NCI-H1436 treated with DMSO at 0.1 percent for 48 hours (cell line): ENCODE measurements around the gene FBLN1.

Experiments
- DNase-seq: peaks from one replicate; lab custom pipeline; 2025; lab: John Stamatoyannopoulos, UW

FBLN1 gene

DNA sequence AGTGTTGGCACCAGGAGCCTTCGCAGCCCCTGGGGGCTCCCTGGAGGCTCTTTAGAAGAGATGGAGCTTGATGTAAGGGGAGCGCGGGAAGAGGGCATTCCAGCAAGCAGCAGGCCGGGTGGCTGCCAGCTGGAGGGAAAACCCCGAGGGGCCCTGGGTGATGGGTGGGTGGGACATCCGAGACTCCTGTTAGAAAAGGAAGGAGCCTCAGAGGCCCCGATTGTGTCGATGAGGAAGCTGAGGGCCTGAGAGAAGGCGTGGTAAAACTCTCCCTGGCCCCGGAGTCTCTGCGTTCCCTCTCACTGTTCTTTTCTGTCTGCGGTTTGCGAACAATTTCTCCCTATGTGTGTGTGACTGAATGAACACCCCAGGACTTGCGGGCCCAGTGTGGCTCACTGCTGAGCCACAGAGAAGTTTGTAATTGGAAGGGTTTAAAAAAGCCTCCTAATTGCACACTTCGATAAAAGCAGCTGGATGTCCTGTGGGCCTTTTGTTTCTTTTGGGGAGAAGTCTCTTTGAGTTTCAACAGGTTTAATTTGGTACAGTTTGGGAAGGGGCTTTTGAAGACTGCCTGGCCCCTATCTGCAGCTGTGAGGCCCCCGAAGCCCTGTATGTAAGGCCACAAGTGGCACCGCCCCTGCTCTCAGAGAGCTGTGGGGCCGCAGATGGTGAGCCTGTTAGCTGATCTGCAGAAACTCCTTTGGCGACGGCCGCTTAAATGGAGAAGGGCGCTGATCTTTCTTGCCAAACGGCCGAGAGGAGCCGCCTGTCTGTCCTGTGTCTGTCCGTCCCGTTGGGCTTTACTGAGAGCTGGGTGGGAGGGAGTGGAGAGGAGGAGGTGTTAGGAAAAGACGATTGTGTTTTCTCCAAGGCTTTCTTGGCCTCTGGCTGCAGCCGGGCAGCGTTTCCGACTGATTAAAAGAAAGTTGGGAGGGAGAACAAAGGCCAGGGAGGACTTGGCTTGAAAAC, 2.0 kb downstream of the FBLN1 start:
- DNase-seq, result no peak

DNA sequence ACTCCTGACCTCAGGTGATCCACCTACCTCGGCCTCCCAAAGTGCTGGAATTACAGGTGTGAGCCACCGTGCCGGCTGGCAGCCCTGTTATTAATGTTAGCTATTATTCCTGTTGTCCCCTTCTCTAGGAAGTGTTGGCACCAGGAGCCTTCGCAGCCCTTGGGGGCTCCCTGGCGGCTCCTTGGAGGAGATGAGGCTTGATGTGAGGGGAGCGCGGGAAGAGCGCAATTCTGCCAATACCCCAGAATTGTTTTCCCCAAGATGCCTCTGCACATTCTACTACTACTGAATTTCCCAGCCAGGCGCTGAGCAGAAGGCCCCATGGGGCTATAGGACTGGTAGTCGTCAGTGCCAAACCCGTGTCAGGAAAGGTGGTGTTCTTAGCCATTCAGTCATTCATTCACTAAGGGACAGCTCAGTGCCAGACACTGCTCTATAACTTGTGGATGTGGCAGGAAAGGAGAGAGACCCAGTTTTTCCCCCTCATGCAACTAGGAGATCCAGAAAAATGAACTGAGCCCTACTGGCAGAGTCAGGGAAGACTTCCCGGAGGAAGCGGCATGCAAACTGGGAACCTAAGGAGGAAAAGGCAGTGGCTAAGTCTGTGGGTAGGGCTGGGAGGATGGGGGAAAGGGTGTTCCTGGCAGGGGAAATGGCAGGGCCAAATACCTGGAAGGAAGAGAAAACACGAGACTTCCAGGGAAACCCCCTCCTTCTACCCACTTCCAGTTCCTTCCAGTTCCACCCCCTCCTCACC, 3.5 kb downstream of the FBLN1 start:
- DNase-seq, result no peak

- no peak for DNase-seq
Measured at GRCh38 chr22:45506816-45507360, 4.2 kb downstream of the FBLN1 start.

GRCh38 chr22:45507798-45508197, 5.1 kb downstream of the FBLN1 start:
- no peak for DNase-seq

DNA sequence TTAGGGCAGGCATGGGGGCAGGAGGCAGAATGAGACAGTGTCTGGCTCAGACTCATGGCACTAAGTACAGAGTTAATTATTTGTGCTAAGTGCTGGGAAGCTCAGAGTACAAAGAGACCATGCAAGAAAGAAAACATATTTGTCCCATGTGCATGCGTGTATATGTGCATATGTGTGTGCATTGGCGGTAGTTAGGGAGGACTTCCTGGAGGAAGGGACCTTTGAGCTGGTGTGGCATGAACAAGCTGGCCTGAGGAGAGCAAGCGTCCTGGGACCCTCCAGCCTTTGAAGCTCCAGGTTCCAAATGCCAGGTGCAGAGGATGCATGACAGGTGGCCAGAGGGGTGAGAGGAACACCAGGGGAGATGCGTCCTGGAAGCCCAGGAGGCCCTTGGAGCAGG, 6.1 kb downstream of the FBLN1 start:
- no peak for DNase-seq

- DNase-seq, result no peak
Measured at GRCh38 chr22:45510376-45511232, 7.9 kb downstream of the FBLN1 start.

DNA sequence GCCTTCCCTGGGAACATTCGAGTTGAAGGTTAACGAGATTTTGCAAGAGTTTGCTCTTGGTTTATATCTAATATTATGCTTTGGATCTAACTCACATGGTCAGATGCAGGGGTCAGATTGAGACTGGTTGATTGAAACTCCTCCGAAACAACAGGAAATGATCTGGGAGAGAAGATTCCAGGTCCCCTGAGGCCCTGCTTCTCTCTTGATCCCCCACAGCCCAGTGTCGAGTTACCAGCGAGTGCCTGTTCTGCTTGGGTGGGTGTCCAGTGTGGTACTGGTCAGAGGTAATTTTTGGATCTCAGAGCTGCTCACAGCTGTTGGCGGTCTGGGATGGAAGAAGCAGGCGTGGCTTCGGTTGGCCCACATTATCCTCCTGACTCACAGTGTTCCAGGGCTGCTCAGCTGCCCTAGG, 9.2 kb downstream of the FBLN1 start:
- DNase-seq, result no peak

DNA sequence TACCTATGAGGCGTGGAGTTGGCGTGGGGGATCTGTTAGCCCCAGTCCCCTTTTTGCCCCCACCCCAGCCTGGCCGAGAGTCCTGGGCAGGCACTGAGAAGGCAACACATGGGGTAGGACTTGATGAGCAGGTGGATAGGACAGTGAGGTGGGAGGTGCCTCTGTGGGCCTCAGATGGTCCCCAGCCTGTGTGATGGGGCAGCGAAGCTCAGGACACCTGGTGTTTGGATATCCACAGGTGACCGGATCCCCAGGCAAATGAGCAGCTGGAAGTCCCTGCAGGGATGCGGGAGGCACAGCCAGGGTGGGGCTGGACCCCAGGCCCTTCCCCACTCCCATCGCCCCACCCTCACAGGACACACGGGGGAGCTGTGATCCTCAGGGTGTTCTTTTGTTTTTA, 9.7 kb downstream of the FBLN1 start:
- no peak for DNase-seq

GRCh38 chr22:45515676-45516075, 13.0 kb downstream of the FBLN1 start:
- DNase-seq, result no peak

DNA sequence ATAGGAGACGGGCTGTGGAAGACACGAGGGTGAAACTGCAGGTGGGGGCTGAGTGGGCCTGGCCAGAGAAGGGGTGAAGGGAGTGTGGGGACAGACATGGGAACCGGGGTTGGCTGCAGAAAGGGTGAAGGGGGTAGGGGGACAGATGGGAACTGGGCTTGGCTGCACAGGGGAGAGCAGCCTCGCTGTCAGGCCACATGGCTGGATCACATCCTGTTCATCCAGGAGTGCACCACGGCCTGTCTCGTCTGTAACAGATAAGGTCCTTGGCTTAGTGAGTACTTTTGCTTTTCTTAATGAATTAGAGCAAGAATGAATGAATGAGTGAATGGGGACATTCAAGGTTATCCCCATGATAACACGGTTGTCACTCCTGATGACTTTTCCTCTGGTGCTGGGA, 13.5 kb downstream of the FBLN1 start:
- no peak for DNase-seq

DNA sequence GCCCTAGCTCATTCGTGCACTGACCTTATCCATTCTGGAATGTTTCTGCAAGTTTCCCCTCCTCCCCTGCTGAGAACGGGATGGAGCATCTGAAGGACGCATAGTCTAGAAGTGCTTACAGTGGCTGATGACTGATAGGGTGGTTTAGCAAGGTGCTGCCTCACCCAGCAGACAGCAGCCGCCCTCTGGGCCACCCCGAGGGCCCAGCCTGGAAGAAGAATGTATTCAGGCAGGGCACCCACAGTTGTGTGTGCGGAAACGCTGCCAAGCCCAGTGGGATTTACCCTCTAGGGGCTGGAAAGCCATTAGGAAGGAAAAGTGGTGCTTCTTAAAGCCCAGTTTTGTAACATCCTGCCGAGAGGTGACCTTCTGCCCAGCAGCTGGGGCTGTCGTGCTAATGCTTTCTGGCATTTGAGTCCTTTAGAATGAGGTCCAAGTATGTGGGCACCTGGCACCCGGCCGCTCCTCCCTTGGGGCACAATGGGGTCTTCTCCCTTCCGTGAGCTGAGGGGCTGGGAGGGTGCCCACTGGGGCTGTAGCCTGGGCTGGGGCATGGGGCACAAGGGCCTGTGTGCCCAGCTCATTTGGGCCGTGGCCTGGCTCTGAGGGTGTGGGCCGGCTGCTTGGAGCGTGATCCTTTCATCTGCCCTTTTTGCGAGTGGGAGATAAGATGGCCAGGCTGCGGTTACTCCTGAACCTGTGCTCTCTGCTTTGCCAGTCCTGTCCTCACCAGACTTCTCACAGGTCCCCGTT, 14.4 kb downstream of the FBLN1 start:
- DNase-seq, result no peak

DNA sequence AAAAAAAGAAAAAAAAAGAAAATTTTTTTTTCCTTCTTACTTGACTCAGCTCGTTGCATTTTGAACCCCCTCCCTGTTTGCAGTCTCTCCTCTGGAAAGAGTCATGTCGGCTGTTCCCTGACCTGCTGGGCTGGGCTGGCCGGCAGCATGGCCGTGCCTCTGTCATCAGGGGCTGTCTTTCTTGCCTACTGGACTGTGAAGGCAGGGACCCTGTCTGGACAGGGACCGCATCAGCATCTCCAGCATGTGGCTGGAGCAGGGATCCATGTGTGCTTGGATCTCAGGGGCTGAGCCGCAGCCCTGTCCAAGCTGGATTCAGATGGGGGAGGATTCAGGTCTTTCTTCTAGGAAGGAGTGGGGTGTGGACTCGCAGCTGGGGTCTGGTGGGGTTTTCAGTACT, 15.5 kb downstream of the FBLN1 start:
- no peak for DNase-seq

DNA sequence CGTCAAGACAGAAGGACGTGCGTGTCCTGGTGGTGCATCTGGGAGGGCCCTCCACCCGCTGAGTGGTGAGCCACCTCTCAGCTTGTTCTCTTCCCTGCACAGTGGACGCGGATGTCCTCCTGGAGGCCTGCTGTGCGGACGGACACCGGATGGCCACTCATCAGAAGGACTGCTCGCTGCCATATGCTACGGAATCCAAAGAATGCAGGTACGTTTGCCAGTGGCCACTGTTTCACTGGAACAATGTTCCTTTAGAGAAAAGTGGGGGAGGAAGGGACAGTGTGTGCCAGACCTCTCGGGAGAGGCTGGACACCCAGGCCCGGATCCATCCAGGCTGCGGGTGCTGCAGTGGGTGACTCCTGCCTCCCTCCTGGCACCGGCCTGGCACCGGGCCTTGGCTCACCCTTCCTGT, 15.9 kb downstream of the FBLN1 start:
- DNase-seq, result no peak

GRCh38 chr22:45521178-45521577, 18.5 kb downstream of the FBLN1 start:
- DNase-seq, result no peak

DNA sequence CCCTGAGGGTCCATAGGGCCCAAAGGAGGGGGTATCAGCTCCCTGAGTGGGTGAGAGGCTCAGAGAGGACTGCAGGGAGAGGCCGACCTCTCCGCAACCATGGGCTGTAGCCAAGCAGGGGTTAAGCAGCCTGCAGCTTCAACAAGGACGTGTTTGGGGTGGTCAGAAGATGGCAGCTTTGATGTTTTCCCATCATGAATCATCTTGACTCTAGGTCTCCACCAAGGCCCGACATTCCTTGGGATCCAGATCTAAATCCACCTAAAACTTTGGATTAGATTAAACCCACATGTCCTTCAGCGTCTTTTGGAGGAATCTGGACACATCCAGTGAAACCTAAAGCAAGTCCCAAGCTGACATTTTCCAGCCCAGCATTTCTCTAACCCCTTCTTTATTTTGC, 19.8 kb downstream of the FBLN1 start:
- DNase-seq, result no peak

DNA sequence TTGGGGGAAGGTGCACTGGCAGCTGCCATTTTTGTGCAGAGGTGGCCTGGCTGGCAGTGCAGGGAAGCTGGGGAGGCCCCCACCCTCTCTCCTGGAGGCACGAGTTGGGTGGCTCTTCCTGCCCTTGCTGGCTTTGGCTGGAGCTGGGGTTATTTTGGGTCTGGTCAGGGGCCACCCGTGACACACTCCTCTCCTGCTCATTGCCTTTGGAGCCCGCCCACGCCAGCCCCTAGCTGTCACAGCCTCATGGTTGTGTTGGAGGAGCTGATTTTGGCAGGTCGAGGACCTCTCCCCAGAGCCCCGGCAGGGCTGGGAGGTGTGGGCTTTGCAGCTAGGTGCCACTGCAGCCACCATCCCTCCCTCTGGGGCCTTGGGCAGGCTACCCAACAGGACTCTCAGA, 21.5 kb downstream of the FBLN1 start:
- DNase-seq, result no peak

GRCh38 chr22:45524966-45525365, 22.3 kb downstream of the FBLN1 start:
- no peak for DNase-seq

- no peak for DNase-seq
Measured at GRCh38 chr22:45525480-45525879, 22.8 kb downstream of the FBLN1 start.

- DNase-seq, result no peak
Measured at GRCh38 chr22:45526281-45526680, 23.6 kb downstream of the FBLN1 start.

GRCh38 chr22:45526768-45527360, 24.2 kb downstream of the FBLN1 start:
- no peak for DNase-seq

GRCh38 chr22:45527456-45527855, 24.8 kb downstream of the FBLN1 start:
- DNase-seq, result no peak
